Activated T-cell treated with anti-CD3 and anti-CD28 coated beads for 1 hour (primary cell): ENCODE data around the gene SLC39A9.
"Not testable (repeated sequence)": the region's sequence is repeated elsewhere in the genome, so short reads cannot be mapped to it uniquely, and the experiment has no call there.

Experiments used
- DNase-seq: peaks from one replicate; pipeline ENCODE4 v3.0.0-alpha.2; 2020; ENCODE audit warnings: low read depth

Gene SLC39A9

GRCh38 chr14:69478055-69478454 lies 79.6 kb downstream of the SLC39A9 start:
- not testable (repeated sequence) for DNase-seq

- no peak for DNase-seq
These were observed 81.2 kb downstream of the SLC39A9 start for GRCh38 chr14:69479696-69480095.

GRCh38 chr14:69480136-69480535 lies 81.6 kb downstream of the SLC39A9 start:
- DNase-seq = no peak

- DNase-seq = no peak
These were observed 83.5 kb downstream of the SLC39A9 start for GRCh38 chr14:69481815-69482568.

GRCh38 chr14:69483765-69484443 lies 85.4 kb downstream of the SLC39A9 start:
- DNase-seq = no peak

- DNase-seq = no peak
These were observed 86.2 kb downstream of the SLC39A9 start, which contains the start of gene PLEKHD1 for GRCh38 chr14:69484444-69485314. Gene PLEKHD1 (plus strand): TSS chr14:69484728. CDS start chr14:69484966, 238 bp downstream.

- DNase-seq = no peak
These were observed 86.8 kb downstream of the SLC39A9 start for GRCh38 chr14:69485315-69485660.

- DNase-seq = no peak
These were observed 87.2 kb downstream of the SLC39A9 start for GRCh38 chr14:69485701-69486100.

GRCh38 chr14:69487226-69487625 lies 88.7 kb downstream of the SLC39A9 start:
- no peak for DNase-seq

GRCh38 chr14:69487771-69488170 lies 89.3 kb downstream of the SLC39A9 start:
- no peak for DNase-seq

GRCh38 chr14:69489495-69489894 lies 91.0 kb downstream of the SLC39A9 start:
- DNase-seq = no peak

- no peak for DNase-seq
These were observed 91.9 kb downstream of the SLC39A9 start for GRCh38 chr14:69490219-69490918.

GRCh38 chr14:69491193-69491592 lies 92.7 kb downstream of the SLC39A9 start:
- no peak for DNase-seq

- no peak for DNase-seq
These were observed 94.5 kb downstream of the SLC39A9 start for GRCh38 chr14:69493038-69493437.

- DNase-seq = no peak
These were observed 95.3 kb downstream of the SLC39A9 start for GRCh38 chr14:69493791-69494190.

- DNase-seq = no peak
These were observed 96.9 kb downstream of the SLC39A9 start for GRCh38 chr14:69495341-69495921.

- not testable (repeated sequence) for DNase-seq
These were observed 99.4 kb downstream of the SLC39A9 start for GRCh38 chr14:69497866-69498265.

- DNase-seq = not testable (repeated sequence)
These were observed 99.8 kb downstream of the SLC39A9 start for GRCh38 chr14:69498286-69498685.

GRCh38 chr14:69499436-69499835 lies 100.9 kb downstream of the SLC39A9 start:
- DNase-seq = no peak

GRCh38 chr14:69500096-69500495 lies 101.6 kb downstream of the SLC39A9 start:
- DNase-seq = no peak

GRCh38 chr14:69500736-69501135 lies 102.2 kb downstream of the SLC39A9 start:
- no peak for DNase-seq

- DNase-seq = no peak
These were observed 102.9 kb downstream of the SLC39A9 start for GRCh38 chr14:69501423-69501838.
